ENCODE measurements around the gene MKRN3. TPM values are rescaled to one million over a fixed set of nuclear protein-coding genes. Genes with fewer than 3 reads are reported as not detected.

The MKRN3 gene
- total and polyA plus RNA-seq, 2 of the 8 experiments (the other 6 are each of a cell fraction or from before 2014, with no cell fraction given): not detected

GRCh38 chr15:23518104-23518503, 47.4 kb upstream of the MKRN3 start:
- Histone ChIP-seq H2BK12ac (ENCODE audit: low read depth, low read length) (no peak overlapping the region), H3K36me3 (ENCODE audit: control insufficient read depth in 2 of 4, insufficient read depth in 4 of 4, low read length in 3 of 4) (no peaks in the 10 kb centered on the region), H4K5ac (ENCODE audit: insufficient read length, low read depth, low read length) (no peak overlapping the region), H3K23ac (ENCODE audit: insufficient read length) (no peak overlapping the region), H2BK120ac (replicated peaks; ENCODE audit: low read depth, low read length) (no peak overlapping the region), H2AK5ac (ENCODE audit: low read depth, low read length) (no peak overlapping the region), H3K4me3 (ENCODE audit: extremely low read depth in 1 of 4, insufficient read depth in 2 of 4, low read depth in 3 of 4, low read length in 4 of 4) (no peak overlapping the region), H3K14ac (ENCODE audit: insufficient read length) (no peak overlapping the region), H2AFZ (ENCODE audit: low read length) (no peak overlapping the region), H3K4me2 (ENCODE audit: insufficient read depth in 1 of 2, low read depth in 2 of 2, low read length in 2 of 2) (no peak overlapping the region), H3K23me2 (ENCODE audit: low read depth, low read length) (no peaks in the 10 kb centered on the region), H3K4ac (replicated peaks; ENCODE audit: insufficient read length, low read depth, low read length) (no peak overlapping the region), H3K18ac (ENCODE audit: extremely low read depth, low read length) (no peak overlapping the region), H3K4me1 (replicated peaks in 1 of 4; ENCODE audit: control insufficient read depth in 3 of 4, insufficient read depth in 4 of 4, low read length in 3 of 4) (no peaks in the 10 kb centered on the region), H3K9me3 (ENCODE audit: insufficient read depth in 2 of 2, low read depth in 1 of 2, low read length in 1 of 2) (peaks cover 13 to 48% of the 10 kb centered on the region in 2 experiments), H4K91ac (replicated peaks; ENCODE audit: insufficient read length, low read length) (no peak overlapping the region), H4K20me1 (replicated peaks in 1 of 2; ENCODE audit: control insufficient read depth in 1 of 2, insufficient read depth in 2 of 2, low read length in 2 of 2) (no peaks in the 10 kb centered on the region), H3K56ac (replicated peaks; ENCODE audit: insufficient read length, low read depth, low read length) (no peak overlapping the region), H2BK5ac (ENCODE audit: low read depth, low read length) (no peak overlapping the region), H4K8ac (ENCODE audit: extremely low read depth, insufficient read depth, low read length) (no peak overlapping the region), H2BK15ac (ENCODE audit: low read length) (no peak overlapping the region), H3K27me3 (replicated peaks in 1 of 4; ENCODE audit: control insufficient read depth in 3 of 4, extremely low read depth in 1 of 4, insufficient read depth in 3 of 4, low read length in 3 of 4) (no peaks in the 10 kb centered on the region; a peak in 2 of 7 replicates), H2BK20ac (ENCODE audit: low read length) (no peak overlapping the region), H3K27ac (ENCODE audit: low read depth, low read length) (no peak overlapping the region), H3K9ac (replicated peaks in 1 of 4; ENCODE audit: extremely low read depth in 1 of 4, low read depth in 3 of 4, low read length in 3 of 4) (no peak overlapping the region), H3K79me1 (ENCODE audit: low read depth, low read length) (no peaks in the 10 kb centered on the region), H3K79me2 (ENCODE audit: control insufficient read depth in 1 of 2, insufficient read depth in 2 of 2, low read length in 2 of 2) (no peaks in the 10 kb centered on the region)
- DNase-seq (ENCODE audit: low read depth in 1 of 2, low spot score in 2 of 2) (no peak), FAIRE-seq (no peak)
- POLR2A ChIA-PET (ENCODE audit: partially characterized antibody): no interaction called here
- 84% methylated on average over 5 of the region's 5 CpGs; no CpG with 5 or more reads in 1 of the 2 experiments for WGBS, 2 experiments (ENCODE audit: extremely low coverage in 1 of 2, insufficient coverage in 1 of 2, insufficient read length in 1 of 2, insufficient replicate concordance in 2 of 2, low coverage in 1 of 2, low lambda C conversion rate in 2 of 2, missing lambda C conversion rate in 1 of 2)
- CTCF ChIA-PET (ENCODE audit: partially characterized antibody): interaction anchor here (1.4 kb wide), 1 partner anchor 20 kb away, joined by 5 read pairs; no protein-coding TSS in a partner anchor
- TF ChIP-seq POU5F1 (IDR thresholded peaks at IDR 0.05; ENCODE audit: low read depth, low read length) (no peak), JUN (IDR thresholded peaks at IDR 0.05; ENCODE audit: low read depth, low read length) (no peak), TBP (IDR thresholded peaks at IDR 0.05; ENCODE audit: low read depth, low read length) (peak; percentile 79), HDAC2 (IDR thresholded peaks at IDR 0.05; ENCODE audit: borderline replicate concordance in 1 of 2, low read depth in 2 of 2, low read length in 2 of 2) (no peak)

Data from H1 (cell line).